ENCODE results near the gene MAP2K5.

The MAP2K5 gene

GRCh38 chr15:67765701-67766100 is 223.2 kb downstream of the MAP2K5 start:
- DNase-seq: no peak

DNA sequence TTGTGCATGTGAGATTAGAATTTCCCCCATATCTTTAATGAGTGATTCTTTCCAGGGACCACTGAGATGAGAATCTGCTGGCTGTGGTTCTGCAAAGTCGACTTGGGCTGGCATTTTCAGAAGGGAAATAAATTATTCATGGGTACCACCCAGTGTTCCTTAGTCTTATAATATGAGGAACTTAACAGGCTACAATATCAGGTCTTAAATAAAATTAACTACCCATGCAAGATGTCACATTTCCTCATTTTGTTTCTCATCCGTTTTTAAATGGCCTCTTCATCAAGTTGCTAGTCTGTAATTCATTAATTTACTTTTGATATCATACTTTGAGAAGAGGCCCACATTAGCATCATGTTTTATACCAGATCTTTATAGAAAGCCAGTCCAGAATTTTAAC is 224.5 kb downstream of the MAP2K5 start:
- DNase-seq: no peak

- DNase-seq: no peak
These were observed 225.9 kb downstream of the MAP2K5 start for GRCh38 chr15:67768313-67768977.

DNA sequence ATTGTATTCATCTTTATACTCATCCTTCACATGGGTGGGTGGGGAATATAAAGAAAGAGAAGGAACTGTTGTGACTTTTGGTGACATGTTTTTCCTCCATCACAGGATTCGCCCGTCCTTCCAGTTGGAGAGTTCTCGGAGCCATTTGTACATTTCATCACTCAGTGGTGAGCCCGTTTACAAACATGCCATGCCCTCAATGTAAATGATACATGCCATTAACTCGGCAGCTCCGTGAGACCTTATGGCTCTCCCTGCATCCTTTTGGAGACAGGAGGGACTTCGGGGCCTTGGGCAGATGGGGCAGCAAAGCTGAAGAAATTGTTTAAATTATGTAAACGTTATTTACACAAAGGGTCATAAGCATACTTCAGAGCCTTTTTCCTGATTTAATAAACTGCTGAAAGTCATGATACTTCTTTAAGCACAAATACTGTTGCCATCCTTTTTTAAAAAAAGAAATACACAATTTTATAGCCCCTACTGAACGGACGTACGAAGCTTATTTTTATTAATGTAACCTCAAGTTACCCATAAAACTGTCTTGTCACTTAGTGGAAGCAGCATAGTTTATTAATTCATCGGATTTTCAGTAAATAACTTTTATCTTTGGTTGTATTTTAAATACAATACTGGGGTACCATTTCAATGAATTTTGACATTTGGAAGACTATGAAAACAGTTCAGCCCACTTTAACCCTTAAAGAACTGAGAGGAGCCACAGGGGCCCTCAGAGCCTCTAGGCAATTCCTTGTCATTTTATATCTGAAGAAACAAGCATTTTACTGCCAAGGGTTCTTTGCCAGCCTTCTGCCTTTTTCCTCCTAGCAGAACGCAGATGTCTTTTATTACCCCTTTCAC is 227.2 kb downstream of the MAP2K5 start:
- DNase-seq: no peak

DNA sequence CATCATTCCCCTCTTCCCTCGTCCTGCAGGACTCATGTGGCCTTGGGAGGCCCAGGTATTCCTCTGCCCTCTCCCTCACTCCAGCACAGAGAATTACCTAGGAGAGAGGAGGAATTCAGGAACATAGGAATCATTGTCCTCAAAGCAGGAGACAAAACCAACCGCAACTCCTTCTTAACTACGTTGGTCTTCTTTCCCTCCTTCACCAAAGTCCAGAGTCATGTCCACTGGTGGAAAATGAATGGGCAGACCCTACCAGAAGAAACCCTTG is 227.8 kb downstream of the MAP2K5 start:
- DNase-seq: no peak

DNA sequence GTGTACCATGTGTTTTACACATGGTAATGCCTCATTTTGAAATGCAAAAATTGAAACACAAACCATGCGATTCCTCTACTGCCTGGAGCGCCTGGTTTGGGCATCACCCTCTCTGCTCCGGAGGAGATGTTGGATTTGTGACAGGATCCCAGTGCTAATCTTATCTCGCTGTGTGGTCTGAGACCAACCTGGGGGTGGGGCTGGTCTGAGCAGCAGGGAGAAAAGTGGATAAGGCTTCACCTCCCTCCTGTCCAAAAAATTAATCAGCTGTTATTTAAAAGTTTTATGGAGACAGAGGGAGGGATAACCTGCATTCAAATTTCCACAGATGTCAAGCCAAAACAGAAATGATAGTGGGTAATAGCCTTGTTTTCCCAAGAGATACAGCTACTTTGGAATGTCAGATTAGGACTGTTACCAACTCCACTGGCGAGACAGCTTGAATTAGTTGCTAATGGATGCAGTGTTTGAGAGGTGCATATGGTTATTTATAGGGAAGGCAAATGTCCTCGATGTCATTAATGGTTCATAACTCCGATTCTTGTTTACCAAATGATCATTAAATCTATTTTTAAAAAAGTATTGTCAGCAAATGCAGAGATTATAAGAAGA is 228.8 kb downstream of the MAP2K5 start:
- no peak for DNase-seq

DNA sequence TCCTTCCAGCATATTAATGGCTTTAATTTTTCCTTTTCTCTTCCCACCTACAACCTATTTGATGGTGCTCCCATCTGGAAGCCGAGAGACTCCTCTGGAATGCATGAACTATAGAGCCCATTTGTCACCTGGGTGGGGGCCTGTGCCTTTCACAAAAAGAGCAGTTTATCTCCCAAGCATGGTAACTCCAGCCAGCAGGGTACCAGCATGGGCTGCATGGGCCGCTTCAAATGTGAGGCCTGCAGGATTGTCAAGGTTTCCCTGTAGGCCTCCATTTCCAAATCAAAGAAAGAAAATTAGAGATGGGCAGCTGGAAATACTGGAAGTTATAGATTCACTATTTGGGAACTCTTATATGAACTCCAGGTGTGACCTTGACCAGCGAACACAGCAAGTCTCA is 232.1 kb downstream of the MAP2K5 start:
- no peak for DNase-seq

GRCh38 chr15:67775250-67775649 is 232.7 kb downstream of the MAP2K5 start:
- no peak for DNase-seq

DNA sequence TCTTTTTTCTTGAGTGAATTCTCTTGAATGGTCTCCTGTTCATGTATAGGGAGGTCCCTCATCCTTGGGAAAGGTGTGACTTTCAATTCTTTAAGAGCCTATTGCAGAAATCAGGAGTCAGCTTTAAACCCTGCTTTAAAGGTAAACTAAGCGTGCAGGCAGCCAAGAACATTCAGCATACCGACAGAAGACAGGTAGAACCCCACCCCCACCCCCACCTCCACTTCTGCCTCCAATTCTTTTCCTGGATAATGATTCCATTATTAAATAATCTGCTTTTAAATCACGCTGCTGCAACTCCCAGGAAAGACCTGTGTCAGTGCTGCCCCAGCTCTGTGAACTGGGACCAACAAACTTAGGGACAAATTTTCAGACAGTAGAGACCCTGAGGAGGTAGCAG is 233.5 kb downstream of the MAP2K5 start:
- DNase-seq: no peak

GRCh38 chr15:67776600-67776999 is 234.1 kb downstream of the MAP2K5 start:
- DNase-seq: no peak

- no peak for DNase-seq
These were observed 234.6 kb downstream of the MAP2K5 start for GRCh38 chr15:67777071-67777470.

GRCh38 chr15:67777773-67778172 is 235.3 kb downstream of the MAP2K5 start:
- no peak for DNase-seq

DNA sequence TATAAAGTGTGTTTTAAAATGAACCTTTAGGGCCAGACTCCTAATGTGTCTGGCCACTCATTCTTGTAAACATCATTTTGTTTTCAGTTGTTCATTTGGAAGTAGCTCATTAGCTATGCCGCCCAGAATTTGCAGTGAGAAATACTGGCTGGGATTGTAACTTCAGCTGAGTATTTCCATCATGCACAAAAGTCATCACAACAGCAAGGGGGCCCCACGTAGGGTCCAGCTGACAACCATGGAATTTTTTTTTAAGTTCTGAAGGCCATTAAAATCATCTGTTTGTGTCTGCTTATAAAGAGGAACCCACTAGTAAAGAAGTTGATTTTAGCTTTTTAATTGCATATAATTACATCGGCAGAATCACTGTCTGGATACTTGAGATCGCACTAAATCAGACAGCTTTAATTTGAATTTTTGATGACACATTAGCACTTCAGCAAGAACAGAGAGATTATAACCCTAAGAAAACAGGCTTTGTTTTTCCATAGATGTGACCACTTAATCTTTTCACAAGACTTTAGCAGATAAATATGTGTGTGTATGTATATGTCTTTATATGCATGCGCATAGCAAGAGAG is 236.6 kb downstream of the MAP2K5 start:
- no peak for DNase-seq

- DNase-seq: no peak
These were observed 237.1 kb downstream of the MAP2K5 start for GRCh38 chr15:67779549-67780111.

GRCh38 chr15:67781061-67781460 is 238.6 kb downstream of the MAP2K5 start:
- DNase-seq: no peak

GRCh38 chr15:67781907-67782690 is 239.6 kb downstream of the MAP2K5 start:
- DNase-seq: no peak

DNA sequence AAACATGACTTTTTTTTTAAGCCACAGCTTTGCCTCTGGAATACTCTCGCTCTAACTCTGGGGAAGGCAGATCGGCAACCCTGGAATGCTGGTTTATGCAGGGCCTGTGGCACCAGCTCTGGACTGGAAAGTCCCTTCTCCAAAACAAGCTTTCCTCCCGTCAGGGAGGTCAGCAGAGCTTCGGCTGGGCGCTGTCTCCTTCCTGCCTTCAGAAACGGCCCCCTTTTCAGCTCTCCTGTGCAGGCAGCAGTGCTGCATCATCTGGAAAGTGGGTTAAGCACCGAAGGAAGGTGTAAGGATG is 240.1 kb downstream of the MAP2K5 start:
- no peak for DNase-seq

- DNase-seq: no peak
These were observed 240.8 kb downstream of the MAP2K5 start for GRCh38 chr15:67783303-67783702.

DNA sequence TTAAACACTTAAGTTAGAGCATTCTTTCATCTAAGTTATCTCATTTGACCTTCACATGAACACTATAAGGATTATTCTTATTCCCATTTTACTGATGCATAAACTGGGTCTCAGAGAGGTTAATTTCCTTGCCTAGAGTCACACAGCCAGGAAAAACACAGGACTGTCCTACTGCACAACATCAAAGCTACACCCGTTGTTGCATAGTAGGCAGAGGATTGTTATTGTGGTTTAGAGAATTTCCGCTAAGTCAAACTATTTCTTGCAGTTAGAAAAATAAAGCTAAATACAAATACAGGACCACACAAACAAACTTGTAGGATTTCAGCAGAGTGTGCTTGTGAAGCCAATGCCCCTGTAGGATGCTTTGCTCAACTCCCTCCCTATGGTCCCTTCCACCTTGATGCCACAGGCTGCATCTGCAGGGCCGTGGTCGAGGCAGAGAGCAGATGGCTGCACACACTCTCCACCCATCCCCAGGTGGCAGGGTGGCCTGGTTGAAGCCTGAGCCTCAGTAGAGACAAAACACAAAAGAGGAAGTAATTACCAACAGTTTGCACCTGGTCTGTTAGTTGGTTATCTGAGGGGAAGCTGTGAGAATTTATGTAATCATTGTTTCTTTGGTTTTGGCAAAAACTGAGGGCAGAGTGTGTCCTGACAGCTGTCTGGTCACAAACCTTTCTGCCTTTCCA is 241.7 kb downstream of the MAP2K5 start:
- DNase-seq: no peak

- DNase-seq: no peak
These were observed 242.4 kb downstream of the MAP2K5 start for GRCh38 chr15:67784856-67785430.

GRCh38 chr15:67785431-67785830 is 242.9 kb downstream of the MAP2K5 start:
- DNase-seq: no peak

DNA sequence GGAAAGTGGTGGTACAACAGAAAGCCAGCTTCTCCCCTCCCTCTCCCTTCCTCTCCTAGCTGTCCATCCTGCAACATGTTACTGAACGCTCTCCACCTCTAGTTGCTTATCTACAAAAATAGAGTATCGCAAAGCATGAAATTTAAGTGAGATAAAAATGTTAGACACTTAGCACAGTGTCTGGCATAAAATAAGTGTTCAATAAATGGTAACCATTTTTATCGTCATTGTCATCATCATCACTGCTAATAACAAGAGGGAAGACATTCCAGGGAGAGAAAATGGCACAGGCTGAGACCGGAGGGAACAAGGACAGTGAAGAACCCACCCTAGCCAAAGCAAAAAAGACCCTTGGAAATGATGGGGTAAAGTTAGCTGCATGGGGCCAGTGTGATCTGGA is 244.1 kb downstream of the MAP2K5 start:
- no peak for DNase-seq

Data from T1000 (cell line).